NT2/D1 (cell line): ENCODE results near the gene CEP70.

Source experiments
- SUZ12 ChIP-seq: IDR thresholded peaks from 2 replicates; pipeline ENCODE4 v1.6.1; 2011; ENCODE audit not compliant: insufficient read length, insufficient read depth; ENCODE audit errors: extremely low read depth
- YY1 ChIP-seq: IDR thresholded peaks from 2 replicates; pipeline ENCODE4 v1.6.1; 2011; ENCODE audit not compliant: insufficient read length, insufficient read depth
- ZNF274 ChIP-seq: IDR thresholded peaks from 2 replicates; pipeline ENCODE4 v1.6.1; 2011; ENCODE audit warnings: mild to moderate bottlenecking, low read depth, low read length

GRCh38 chr3:138452436-138452835 lies 141.6 kb downstream of the CEP70 start:
- TF ChIP-seq ZNF274 = no peak
- no peak for TF ChIP-seq SUZ12
- TF ChIP-seq YY1 = no peak
